Thyroid gland (tissue), 4 donors: ENCODE data around the gene MS4A10.

Source experiments
- CTCF ChIP-seq, 6 experiments: fragments of 200-600 bp in 3 of 6; fragments of 450-650 bp in 3 of 6; sonication (generic) in 3 of 6; IDR thresholded peaks; one replicate each; pipeline ENCODE4 v1.5.1; 2016 to 2019; ENCODE audit warnings: antibody characterized with exemption in 6 of 6, mild to moderate bottlenecking in 2 of 6, inconsistent platforms in 1 of 6, moderate library complexity in 1 of 6
- POLR2A ChIP-seq, 2 donors: fragments of 450-650 bp; IDR thresholded peaks; one replicate each; pipeline ENCODE4 v1.6.1; 2017; ENCODE audit warnings: antibody characterized with exemption in 2 of 2, mild to moderate bottlenecking in 2 of 2, moderate library complexity in 1 of 2

- TF ChIP-seq POLR2A (IDR thresholded peaks at IDR 0.05) (no peak), CTCF (IDR thresholded peaks at IDR 0.05) (no peak)
These were observed 49.8 kb downstream of the MS4A10 start for GRCh38 chr11:60834742-60835533.
